ENCODE results near the gene GARIN5A.

GRCh38 chr19:50433201-50434180, 43.2 kb downstream of the GARIN5A start:
- TF ChIP-seq POLR2A (conservative IDR thresholded peaks at IDR 0.05) (no peak), CC2D1A (IDR thresholded peaks at IDR 0.05) (no peak), KDM4B (IDR thresholded peaks at IDR 0.05; ENCODE audit: borderline replicate concordance in 2 of 2, low read depth in 1 of 2) (no peak), E2F4 (CRISPR knock-in tag; IDR thresholded peaks at IDR 0.05; ENCODE audit: low read depth) (no peak), JUND (IDR thresholded peaks at IDR 0.05; ENCODE audit: borderline replicate concordance, low read depth, low read length) (no peak), JUND (tag; IDR thresholded peaks at IDR 0.05; ENCODE audit: borderline replicate concordance, low read depth, low read length) (no peak), FOXA3 (CRISPR knock-in tag; conservative IDR thresholded peaks at IDR 0.05 in 1 of 2, IDR thresholded peaks at IDR 0.05 in 1 of 2) (no peak), CBX2 (IDR thresholded peaks at IDR 0.05; ENCODE audit: insufficient read depth, low read length, poor library complexity, severe bottlenecking) (no peak), TAF1 (IDR thresholded peaks at IDR 0.05; ENCODE audit: control insufficient read depth, extremely low read depth, insufficient read depth, low read length, severe bottlenecking) (no peak)
- TF ChIP-seq, protein P1, sequence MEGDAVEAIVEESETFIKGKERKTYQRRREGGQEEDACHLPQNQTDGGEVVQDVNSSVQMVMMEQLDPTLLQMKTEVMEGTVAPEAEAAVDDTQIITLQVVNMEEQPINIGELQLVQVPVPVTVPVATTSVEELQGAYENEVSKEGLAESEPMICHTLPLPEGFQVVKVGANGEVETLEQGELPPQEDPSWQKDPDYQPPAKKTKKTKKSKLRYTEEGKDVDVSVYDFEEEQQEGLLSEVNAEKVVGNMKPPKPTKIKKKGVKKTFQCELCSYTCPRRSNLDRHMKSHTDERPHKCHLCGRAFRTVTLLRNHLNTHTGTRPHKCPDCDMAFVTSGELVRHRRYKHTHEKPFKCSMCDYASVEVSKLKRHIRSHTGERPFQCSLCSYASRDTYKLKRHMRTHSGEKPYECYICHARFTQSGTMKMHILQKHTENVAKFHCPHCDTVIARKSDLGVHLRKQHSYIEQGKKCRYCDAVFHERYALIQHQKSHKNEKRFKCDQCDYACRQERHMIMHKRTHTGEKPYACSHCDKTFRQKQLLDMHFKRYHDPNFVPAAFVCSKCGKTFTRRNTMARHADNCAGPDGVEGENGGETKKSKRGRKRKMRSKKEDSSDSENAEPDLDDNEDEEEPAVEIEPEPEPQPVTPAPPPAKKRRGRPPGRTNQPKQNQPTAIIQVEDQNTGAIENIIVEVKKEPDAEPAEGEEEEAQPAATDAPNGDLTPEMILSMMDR (IDR thresholded peaks at IDR 0.05 in 2 of 3, conservative IDR thresholded peaks at IDR 0.05 in 1 of 3; ENCODE audit: insufficient read depth in 2 of 3, low read depth in 1 of 3, low read length in 3 of 3), result no peak
